ENCODE measurements around the gene CARNS1. TPM values are rescaled to one million over a fixed set of nuclear protein-coding genes. Genes with fewer than 3 reads are reported as not detected.

Gene CARNS1
- total and polyA plus RNA-seq, 9 of the 15 experiments (the other 6 are each of a cell fraction or from before 2014, with no cell fraction given): 0.01 to 0.18 (median 0.06) TPM; not detected in 3

- TF ChIP-seq SFPQ (IDR thresholded peaks at IDR 0.05; ENCODE audit: low read depth, low read length): no peak
- TF ChIP-seq SMAD4 (CRISPR knock-in tag; conservative IDR thresholded peaks at IDR 0.05): peak; percentile 83
- no peak for TF ChIP-seq PRPF4 (IDR thresholded peaks at IDR 0.05; ENCODE audit: insufficient read depth, low read depth, low read length, poor library complexity, severe bottlenecking)
- TF ChIP-seq KDM4B (IDR thresholded peaks at IDR 0.05; ENCODE audit: borderline replicate concordance in 2 of 2, low read depth in 1 of 2): peak in 1 of 2 experiments; percentile 81; a peak in 1 of 4 replicates
- TF ChIP-seq TBL1XR1 (IDR thresholded peaks at IDR 0.05; ENCODE audit: low read length in 2 of 2): no peak
- peak; percentile 71 to 99; a peak in 3 of 4 replicates for TF ChIP-seq HDAC1 (IDR thresholded peaks at IDR 0.05)
- peak; percentile 93 for TF ChIP-seq ETS1 (conservative IDR thresholded peaks at IDR 0.05; ENCODE audit: control insufficient read depth, low read depth, low read length)
- TF ChIP-seq SMARCA5 (IDR thresholded peaks at IDR 0.05): no peak
- TF ChIP-seq ETV5 (CRISPR knock-in tag; IDR thresholded peaks at IDR 0.05; ENCODE audit: low read depth): peak; percentile 67; the same call in 1 of the 2 replicates
- TF ChIP-seq ZNF764 (CRISPR knock-in tag; IDR thresholded peaks at IDR 0.05; ENCODE audit: low read depth): no peak
- peak; percentile 79 for TF ChIP-seq RBFOX2 (IDR thresholded peaks at IDR 0.05; ENCODE audit: low read depth, low read length)
- TF ChIP-seq DNMT1 (IDR thresholded peaks at IDR 0.05): no peak
- TF ChIP-seq MBD2 (IDR thresholded peaks at IDR 0.05; ENCODE audit: borderline replicate concordance, low read depth): peak; percentile 63; the same call in 1 of the 2 replicates
- no peak for TF ChIP-seq SMAD2 (IDR thresholded peaks at IDR 0.05; ENCODE audit: low read depth, low read length)
- peak; percentile 83 for TF ChIP-seq POLR2G (IDR thresholded peaks at IDR 0.05; ENCODE audit: low read depth, low read length)
- no peak for TF ChIP-seq TRIM28 (IDR thresholded peaks at IDR 0.05)
- TF ChIP-seq ZKSCAN3 (CRISPR knock-in tag; IDR thresholded peaks at IDR 0.05): no peak
- TF ChIP-seq TFE3 (CRISPR knock-in tag; IDR thresholded peaks at IDR 0.05): peak; percentile 100
- TF ChIP-seq EGR1 (conservative IDR thresholded peaks at IDR 0.05): peak; percentile 64; the same call in 1 of the 2 replicates
- TF ChIP-seq SIN3A (IDR thresholded peaks at IDR 0.05; ENCODE audit: borderline replicate concordance in 2 of 2, control insufficient read depth in 1 of 2, low read depth in 2 of 2, low read length in 2 of 2): peak; percentile 94 to 98; a peak in 3 of 4 replicates
- TF ChIP-seq ZNF76 (CRISPR knock-in tag; IDR thresholded peaks at IDR 0.05; ENCODE audit: borderline replicate concordance): 0 out of 2 replicates have a peak, but pooled peaks have one; percentile 7
- TF ChIP-seq TARDBP (IDR thresholded peaks at IDR 0.05): peak; percentile 50; the same call in 1 of the 2 replicates
- TF ChIP-seq ZNF146 (CRISPR knock-in tag; IDR thresholded peaks at IDR 0.05; ENCODE audit: unreplicated experiment): no peak
- no peak for TF ChIP-seq ZZZ3 (IDR thresholded peaks at IDR 0.05)
Observed at GRCh38 chr11:67391304-67392182, 23.9 kb upstream of the CARNS1 start, which contains the start of gene RAD9A (continued).

Measured in K562 (cell line).